22Rv1 (cell line): ENCODE measurements around the gene ATP6V0C.
"Not testable (repeated sequence)": the region's sequence is repeated elsewhere in the genome, so short reads cannot be mapped to it uniquely, and the experiment has no call there.

Experiments
- H3K27ac ChIP-seq: fragments of 450-650 bp; 2 replicates; pipeline ENCODE4 v1.5.1; 2017
- CTCF ChIP-seq: fragments of 450-650 bp; IDR thresholded peaks from 2 replicates; pipeline ENCODE4 v1.5.1; 2017; ENCODE audit warnings: mild to moderate bottlenecking
- ZFX ChIP-seq: fragments of 450-650 bp; IDR thresholded peaks from 2 replicates; pipeline ENCODE4 v1.6.1; 2017; ENCODE audit warnings: antibody characterized with exemption, borderline replicate concordance

Gene ATP6V0C

GRCh38 chr16:2476345-2476720 is 37.4 kb upstream of the ATP6V0C start:
- peak overlapping the region; percentile 95 for H3K27ac ChIP-seq
- TF ChIP-seq ZFX (no peak), CTCF (no peak)

DNA sequence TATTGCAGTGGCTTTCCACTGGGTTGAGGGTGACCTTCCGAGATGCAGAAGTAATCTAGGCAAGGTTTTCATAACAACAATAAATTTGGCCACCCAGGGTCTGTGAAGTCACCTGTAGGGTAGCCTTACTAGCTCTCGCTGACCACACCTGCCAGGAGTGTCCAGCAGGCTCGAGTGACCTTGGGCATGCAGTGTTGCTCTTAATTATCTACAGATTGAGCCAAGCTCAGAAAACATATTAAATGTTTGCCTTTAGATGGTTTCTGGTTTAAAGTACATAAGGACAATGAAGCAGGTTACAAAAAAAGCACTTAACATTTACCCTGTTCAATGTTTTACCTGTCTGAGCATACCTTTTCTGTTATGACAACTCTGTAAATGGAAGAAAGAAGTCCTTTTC is 37.0 kb upstream of the ATP6V0C start:
- TF ChIP-seq CTCF (no peak), ZFX (no peak)
- peak overlapping the region; percentile 95; the same call in 1 of the 2 replicates for H3K27ac ChIP-seq

DNA sequence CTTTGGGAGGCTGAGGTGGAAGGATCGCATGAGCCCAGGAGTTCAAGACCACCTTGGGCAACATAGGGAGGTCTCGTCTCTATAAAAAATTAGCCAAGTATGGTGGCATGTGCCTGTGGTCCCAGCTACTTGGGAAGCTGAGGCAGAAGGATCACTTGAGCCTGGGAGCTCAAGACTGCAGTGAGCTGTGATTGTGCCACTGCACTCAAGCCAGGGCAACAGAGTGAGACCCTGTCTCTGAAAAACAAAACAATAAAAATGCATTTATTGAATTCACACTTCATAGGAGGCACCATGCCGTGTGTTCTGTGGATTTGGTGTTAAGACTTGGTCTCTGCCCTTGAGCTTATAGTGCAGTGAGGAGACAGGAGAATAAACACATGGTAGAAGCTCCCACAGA is 36.4 kb upstream of the ATP6V0C start:
- H3K27ac ChIP-seq: no peak overlapping the region
- no peak for TF ChIP-seq ZFX
- TF ChIP-seq CTCF: no peak

DNA sequence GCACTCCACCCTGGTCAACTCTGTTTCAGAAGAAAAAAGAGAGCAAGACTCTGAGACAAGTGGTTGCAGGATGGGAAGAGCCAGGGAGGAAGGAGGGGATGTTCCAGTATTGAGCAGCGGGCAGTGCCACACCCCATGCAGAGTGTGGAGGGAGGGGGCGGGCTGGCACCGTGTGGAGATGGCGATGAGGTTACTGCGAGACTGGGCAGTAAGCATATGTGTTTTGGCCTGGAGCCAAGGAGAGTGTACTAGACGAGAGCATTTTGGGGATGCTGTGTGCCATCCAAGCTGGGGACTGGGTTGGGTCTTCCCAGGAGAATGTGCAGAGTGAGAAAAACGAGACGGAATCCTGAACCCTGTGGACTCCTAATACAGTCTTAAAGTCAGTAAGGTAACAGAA is 35.5 kb upstream of the ATP6V0C start:
- H3K27ac ChIP-seq: no peak overlapping the region
- no peak for TF ChIP-seq CTCF
- TF ChIP-seq ZFX: no peak

- not testable (repeated sequence) for H3K27ac ChIP-seq
Observed at GRCh38 chr16:2479996-2480395, 33.8 kb upstream of the ATP6V0C start.

GRCh38 chr16:2480948-2481347 is 32.8 kb upstream of the ATP6V0C start:
- H3K27ac ChIP-seq: peak overlapping the region; percentile 23; the same call in 1 of the 2 replicates
- no peak for TF ChIP-seq CTCF
- no peak for TF ChIP-seq ZFX

DNA sequence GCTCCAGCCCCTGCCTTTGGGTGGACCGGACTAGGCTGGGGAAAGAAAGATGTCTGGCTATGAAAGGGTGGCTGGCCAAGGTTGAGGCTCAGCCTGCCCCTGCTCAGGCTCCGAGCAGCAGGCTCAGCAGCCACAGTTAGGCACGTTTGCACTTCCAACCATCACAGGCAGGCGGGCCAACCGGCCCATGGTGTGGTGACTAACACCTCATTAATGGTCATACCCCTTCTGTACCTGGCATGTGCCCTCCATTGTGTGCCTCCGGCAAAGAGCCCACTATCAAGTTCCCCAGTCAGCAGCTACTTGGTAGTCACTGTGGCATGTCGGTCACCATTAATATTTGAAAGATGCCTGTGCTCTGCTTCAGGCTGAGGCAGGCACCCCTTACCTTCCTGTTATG is 32.1 kb upstream of the ATP6V0C start:
- TF ChIP-seq ZFX (no peak), CTCF (no peak)
- peak overlapping the region; percentile 23; the same call in 1 of the 2 replicates for H3K27ac ChIP-seq

GRCh38 chr16:2482249-2482648 is 31.5 kb upstream of the ATP6V0C start:
- H3K27ac ChIP-seq: no peak overlapping the region

More at GRCh38 chr16:2482249-2482648, 31.5 kb upstream of the ATP6V0C start:
- TF ChIP-seq ZFX (no peak), CTCF (no peak)
